ENCODE results near the gene BNIP5.

The BNIP5 gene

GRCh38 chr6:36313649-36313936 lies 23.1 kb downstream of the BNIP5 start:
- H3K4me1 ChIP-seq, result no peaks in the 10 kb centered on the region
- TF ChIP-seq CTCF (IDR thresholded peaks at IDR 0.05; ENCODE audit: low read depth, low read length), result no peak
- H3K9me3 ChIP-seq, result no peaks in the 10 kb centered on the region
- H3K36me3 ChIP-seq, result no peaks in the 10 kb centered on the region
- no peaks in the 10 kb centered on the region for H3K27me3 ChIP-seq
- DNase-seq, result no peak
- H3K4me3 ChIP-seq (ENCODE audit: low read depth, low read length), result no peak overlapping the region

GRCh38 chr6:36312854-36313648 lies 23.6 kb downstream of the BNIP5 start:
- Histone ChIP-seq H3K4me3 (ENCODE audit: low read depth, low read length) (no peak overlapping the region), H3K27me3 (no peaks in the 10 kb centered on the region), H3K4me1 (no peaks in the 10 kb centered on the region), H3K36me3 (no peaks in the 10 kb centered on the region), H3K9me3 (no peaks in the 10 kb centered on the region)
- no peak for TF ChIP-seq CTCF (IDR thresholded peaks at IDR 0.05; ENCODE audit: low read depth, low read length)
- DNase-seq, result no peak

GRCh38 chr6:36309900-36310299 lies 26.8 kb downstream of the BNIP5 start:
- no peak overlapping the region for H3K4me3 ChIP-seq (ENCODE audit: low read depth, low read length)
- H3K36me3 ChIP-seq, result no peaks in the 10 kb centered on the region
- no peaks in the 10 kb centered on the region for H3K27me3 ChIP-seq
- TF ChIP-seq CTCF (IDR thresholded peaks at IDR 0.05; ENCODE audit: low read depth, low read length), result no peak
- H3K4me1 ChIP-seq, result no peaks in the 10 kb centered on the region
- no peak for DNase-seq
- no peaks in the 10 kb centered on the region for H3K9me3 ChIP-seq

- no peaks in the 10 kb centered on the region for H3K4me1 ChIP-seq
- H3K36me3 ChIP-seq, result no peaks in the 10 kb centered on the region
- no peaks in the 10 kb centered on the region for H3K27me3 ChIP-seq
- no peaks in the 10 kb centered on the region for H3K9me3 ChIP-seq
- TF ChIP-seq CTCF (IDR thresholded peaks at IDR 0.05; ENCODE audit: low read depth, low read length), result no peak
- no peak overlapping the region for H3K4me3 ChIP-seq (ENCODE audit: low read depth, low read length)
- no peak for DNase-seq
Observed at GRCh38 chr6:36309203-36309602, 27.5 kb downstream of the BNIP5 start.

GRCh38 chr6:36308514-36308913 lies 28.2 kb downstream of the BNIP5 start:
- no peak for DNase-seq
- Histone ChIP-seq H3K36me3 (no peaks in the 10 kb centered on the region), H3K4me1 (no peaks in the 10 kb centered on the region), H3K4me3 (ENCODE audit: low read depth, low read length) (no peak overlapping the region), H3K9me3 (no peaks in the 10 kb centered on the region), H3K27me3 (no peaks in the 10 kb centered on the region)
- TF ChIP-seq CTCF (IDR thresholded peaks at IDR 0.05; ENCODE audit: low read depth, low read length), result no peak

GRCh38 chr6:36306375-36306774 lies 30.3 kb downstream of the BNIP5 start:
- Histone ChIP-seq H3K4me1 (no peaks in the 10 kb centered on the region), H3K27me3 (no peaks in the 10 kb centered on the region)

More at GRCh38 chr6:36306375-36306774, 30.3 kb downstream of the BNIP5 start:
- Histone ChIP-seq H3K4me3 (ENCODE audit: low read depth, low read length) (no peak overlapping the region), H3K9me3 (no peaks in the 10 kb centered on the region), H3K36me3 (no peaks in the 10 kb centered on the region)
- no peak for DNase-seq
- TF ChIP-seq CTCF (IDR thresholded peaks at IDR 0.05; ENCODE audit: low read depth, low read length), result no peak
